H1 (cell line): ENCODE results near the gene RTF2. TPM values are rescaled to one million over a fixed set of nuclear protein-coding genes. Genes with fewer than 3 reads are reported as not detected.

Experiments used
- CTCF ChIA-PET: fragments of 300-600 bp; sonication (Branson Sonifier 250); formaldehyde crosslinking; loops from one replicate; lab custom pipeline; 2021; ENCODE audit not compliant: partially characterized antibody; lab: Charles Lee
- POLR2A ChIA-PET: fragments of 300-600 bp; sonication (Branson Sonifier 250); formaldehyde crosslinking; loops from one replicate; lab custom pipeline; 2021; ENCODE audit warnings: inconsistent platforms; ENCODE audit not compliant: partially characterized antibody; lab: Charles Lee
- DNase-seq, 2 experiments: peaks; one replicate each; pipeline versions ENCODE4 v3.0.0 to v3.0.0-alpha.2; 2010 to 2022; ENCODE audit warnings: low spot score in 2 of 2, low read depth in 1 of 2, mixed read lengths in 1 of 2
- FAIRE-seq: peaks from 2 replicates; lab custom pipeline; 2011; peaks lifted over from hg19 to GRCh38; lab: Jason Lieb, UNC
- H2AFZ ChIP-seq: 2 replicates; pipeline ENCODE4 v1.8.1; 2012; ENCODE audit warnings: low read length, inconsistent platforms
- H2AK5ac ChIP-seq: 2 replicates; pipeline ENCODE4 v1.6.1; 2013; ENCODE audit warnings: low read depth, low read length
- H2BK120ac ChIP-seq: replicated peaks from 2 replicates; pipeline ENCODE3; 2013; ENCODE audit warnings: low read depth, low read length, inconsistent platforms
- H2BK12ac ChIP-seq: 2 replicates; pipeline ENCODE4 v1.6.1; 2013; ENCODE audit warnings: low read depth, low read length
- H2BK15ac ChIP-seq: 2 replicates; pipeline ENCODE4 v1.6.1; 2013; ENCODE audit warnings: low read length
- H2BK20ac ChIP-seq: 2 replicates; pipeline ENCODE4 v1.6.1; 2013; ENCODE audit warnings: low read length
- H2BK5ac ChIP-seq: 2 replicates; pipeline ENCODE4 v1.6.1; 2013; ENCODE audit warnings: low read depth, low read length
- H3K14ac ChIP-seq: 2 replicates; pipeline ENCODE4 v1.6.1; 2013; ENCODE audit warnings: inconsistent platforms; ENCODE audit not compliant: insufficient read length
- H3K18ac ChIP-seq: 2 replicates; pipeline ENCODE4 v1.6.1; 2013; ENCODE audit warnings: low read length; ENCODE audit errors: extremely low read depth
- H3K23ac ChIP-seq: 2 replicates; pipeline ENCODE4 v1.6.1; 2013; ENCODE audit warnings: inconsistent platforms; ENCODE audit not compliant: insufficient read length
- H3K23me2 ChIP-seq: 2 replicates; pipeline ENCODE4 v1.6.1; 2013; ENCODE audit warnings: low read depth, low read length
- H3K27ac ChIP-seq: 2 replicates; pipeline ENCODE4 v1.6.1; 2011; ENCODE audit warnings: low read depth, low read length, inconsistent platforms
- H3K27me3 ChIP-seq, 4 experiments: replicated peaks in 1 of 4; 1 replicate in 1 of 4; 2 replicates in 3 of 4; pipeline versions ENCODE4 v1.6.1 to v1.8.1; 2011 to 2013; ENCODE audit warnings: low read length in 3 of 4, mild to moderate bottlenecking in 3 of 4, inconsistent platforms in 2 of 4, mixed read lengths in 2 of 4, moderate library complexity in 1 of 4; ENCODE audit not compliant: control insufficient read depth in 3 of 4, insufficient read depth in 3 of 4; ENCODE audit errors: extremely low read depth in 1 of 4
- H3K36me3 ChIP-seq, 4 experiments: 2 replicates each; pipeline versions ENCODE4 v1.6.1 to v1.8.1; 2011 to 2013; ENCODE audit warnings: mild to moderate bottlenecking in 4 of 4, low read length in 3 of 4, moderate library complexity in 2 of 4, control low read depth in 1 of 4, inconsistent platforms in 1 of 4; ENCODE audit not compliant: insufficient read depth in 4 of 4, control insufficient read depth in 2 of 4
- H3K4ac ChIP-seq: replicated peaks from 2 replicates; pipeline ENCODE3; 2013; ENCODE audit warnings: low read length, low read depth, mixed read lengths, inconsistent platforms; ENCODE audit not compliant: insufficient read length
- H3K4me1 ChIP-seq, 4 experiments: replicated peaks in 1 of 4; 1 replicate in 1 of 4; 2 replicates in 3 of 4; pipeline versions ENCODE4 v1.6.1 to v1.8.1; 2011 to 2013; ENCODE audit warnings: low read length in 3 of 4, inconsistent platforms in 2 of 4, mixed read lengths in 1 of 4; ENCODE audit not compliant: insufficient read depth in 4 of 4, control insufficient read depth in 3 of 4
- H3K4me2 ChIP-seq, 2 experiments: 2 replicates each; pipeline versions ENCODE4 v1.6.1 to v1.8.1; 2011 to 2013; ENCODE audit warnings: low read depth in 2 of 2, low read length in 2 of 2, control low read depth in 1 of 2, inconsistent platforms in 1 of 2, mild to moderate bottlenecking in 1 of 2; ENCODE audit not compliant: insufficient read depth in 1 of 2
- H3K4me3 ChIP-seq, 4 experiments: fragments of 200-600, 300-600 bp in 1 of 4; sonication (generic), shearing (Covaris generic), sonication (Bioruptor Twin) in 1 of 4; 2 replicates each; pipeline versions ENCODE4 v1.5.1 to v1.8.1; 2011 to 2016; ENCODE audit warnings: low read length in 4 of 4, low read depth in 3 of 4, control low read depth in 2 of 4, inconsistent platforms in 2 of 4, mild to moderate bottlenecking in 2 of 4, mixed read lengths in 1 of 4, moderate library complexity in 1 of 4; ENCODE audit not compliant: insufficient read depth in 2 of 4; ENCODE audit errors: extremely low read depth in 1 of 4
- H3K56ac ChIP-seq: replicated peaks from 2 replicates; pipeline ENCODE3; 2013; ENCODE audit warnings: low read depth, mild to moderate bottlenecking, mixed read lengths, low read length, inconsistent platforms; ENCODE audit not compliant: insufficient read length
- H3K79me1 ChIP-seq: 2 replicates; pipeline ENCODE4 v1.6.1; 2013; ENCODE audit warnings: low read depth, low read length, control low read depth
- H3K79me2 ChIP-seq, 2 experiments: 2 replicates each; pipeline versions ENCODE4 v1.6.1 to v1.8.1; 2012 to 2013; ENCODE audit warnings: low read length in 2 of 2, mild to moderate bottlenecking in 2 of 2, inconsistent platforms in 1 of 2; ENCODE audit not compliant: insufficient read depth in 2 of 2, control insufficient read depth in 1 of 2
- H3K9ac ChIP-seq, 4 experiments: replicated peaks in 1 of 4; 1 replicate in 1 of 4; 2 replicates in 3 of 4; pipeline versions ENCODE4 v1.6.1 to v1.8.1; 2011 to 2013; ENCODE audit warnings: low read depth in 3 of 4, low read length in 3 of 4, control low read depth in 2 of 4, mild to moderate bottlenecking in 2 of 4, moderate library complexity in 2 of 4, inconsistent platforms in 1 of 4; ENCODE audit errors: extremely low read depth in 1 of 4
- H3K9me3 ChIP-seq, 2 experiments: 2 replicates each; pipeline versions ENCODE4 v1.6.1 to v1.8.1; 2012 to 2013; ENCODE audit warnings: mild to moderate bottlenecking in 2 of 2, moderate library complexity in 2 of 2, control low read depth in 1 of 2, inconsistent platforms in 1 of 2, low read depth in 1 of 2, low read length in 1 of 2, mixed read lengths in 1 of 2; ENCODE audit not compliant: insufficient read depth in 2 of 2
- H4K20me1 ChIP-seq, 2 experiments: replicated peaks in 1 of 2; 2 replicates each; pipeline versions ENCODE3 to v1.8.1; 2011 to 2013; ENCODE audit warnings: inconsistent platforms in 2 of 2, low read length in 2 of 2, mild to moderate bottlenecking in 1 of 2; ENCODE audit not compliant: insufficient read depth in 2 of 2, control insufficient read depth in 1 of 2
- H4K5ac ChIP-seq: 2 replicates; pipeline ENCODE4 v1.6.1; 2013; ENCODE audit warnings: low read length, low read depth, mixed read lengths, inconsistent platforms; ENCODE audit not compliant: insufficient read length
- H4K8ac ChIP-seq: 2 replicates; pipeline ENCODE4 v1.8.0; 2013; ENCODE audit warnings: mild to moderate bottlenecking, moderate library complexity, low read length, inconsistent platforms; ENCODE audit not compliant: insufficient read depth; ENCODE audit errors: extremely low read depth
- H4K91ac ChIP-seq: replicated peaks from 2 replicates; pipeline ENCODE3; 2013; ENCODE audit warnings: low read length, mixed read lengths, inconsistent platforms; ENCODE audit not compliant: insufficient read length
- BRCA1 ChIP-seq: IDR thresholded peaks from 2 replicates; pipeline ENCODE4 v1.6.1; 2012; ENCODE audit warnings: low read depth, low read length, improper control_type of control experiment
- KDM1A ChIP-seq: fragments of 200-600, 300-600 bp; sonication (generic); IDR thresholded peaks from 2 replicates; pipeline ENCODE4 v1.7.1; 2016; ENCODE audit warnings: mild to moderate bottlenecking, low read length, borderline replicate concordance
- NANOG ChIP-seq: IDR thresholded peaks from 2 replicates; pipeline ENCODE4 v1.6.1; 2011; ENCODE audit warnings: low read length, low read depth, mild to moderate bottlenecking, inconsistent platforms; ENCODE audit not compliant: insufficient read depth, poor library complexity, severe bottlenecking
- RAD21 ChIP-seq, 2 experiments: IDR thresholded peaks in 1 of 2; conservative IDR thresholded peaks in 1 of 2; 2 replicates each; pipeline ENCODE4 v1.6.1; 2011; ENCODE audit warnings: low read depth in 2 of 2, low read length in 2 of 2, improper control_type of control experiment in 1 of 2, inconsistent platforms in 1 of 2, mild to moderate bottlenecking in 1 of 2, moderate library complexity in 1 of 2
- SAP30 ChIP-seq: fragments of 300-600 bp; sonication (generic); IDR thresholded peaks from 2 replicates; pipeline ENCODE4 v1.7.1; 2012; ENCODE audit warnings: low read length, moderate library complexity, mild to moderate bottlenecking, inconsistent platforms; ENCODE audit not compliant: insufficient read depth, insufficient replicate concordance
- TAF7 ChIP-seq: optimal IDR thresholded peaks from 2 replicates; pipeline ENCODE3; 2011; ENCODE audit warnings: low read depth, mild to moderate bottlenecking, inconsistent platforms, low read length, moderate library complexity, borderline replicate concordance
- TCF12 ChIP-seq: IDR thresholded peaks from 2 replicates; pipeline ENCODE4 v1.6.1; 2011; ENCODE audit warnings: low read depth, mild to moderate bottlenecking, low read length
- WGBS, 2 experiments: shearing (Covaris generic) in 1 of 2; methylation state at CpG; one replicate each; pipeline versions ENCODE4 v1.1.6 to v1.1.7; 2013 to 2015; ENCODE audit warnings: low lambda C conversion rate in 2 of 2, mixed read lengths in 2 of 2, inconsistent platforms in 1 of 2, low coverage in 1 of 2, missing lambda C conversion rate in 1 of 2; ENCODE audit not compliant: insufficient replicate concordance in 2 of 2, insufficient coverage in 1 of 2, insufficient read length in 1 of 2; ENCODE audit errors: extremely low coverage in 1 of 2, missing lambda C conversion rate in 1 of 2; 5-methylcytosine and 5-hydroxymethylcytosine counted together
- polyA plus RNA-seq, 7 experiments: library from polyadenylated mRNA; depleted of rRNA in 3 of 7; stranded (reverse) in 5 of 7; unstranded in 2 of 7; fragments of >200 nt in 5 of 7; fragments of 200-250 nt in 2 of 7; gene quantifications; 1 replicate in 5 of 7; 2 replicates in 1 of 7; 4 replicates in 1 of 7; pipeline versions ENCODE4 v1.2.1 to v1.2.3, GENCODE V29; 2011 to 2013; ENCODE audit warnings: missing spikeins in 2 of 7, mixed read lengths in 2 of 7
- total RNA-seq: library from RNA; stranded (reverse); fragmentation: NEBNext Ultra II Directional; extraction: Animal tissue kit (Norgen Biotek cat#: 25700); gene quantifications from 2 replicates; pipeline ENCODE4 v1.2.1, GENCODE V29; 2021

RTF2 gene
- total and polyA plus RNA-seq, 2 of the 8 experiments (the other 6 are each of a cell fraction or from before 2014, with no cell fraction given): 33.9 to 51.2 TPM

DNA sequence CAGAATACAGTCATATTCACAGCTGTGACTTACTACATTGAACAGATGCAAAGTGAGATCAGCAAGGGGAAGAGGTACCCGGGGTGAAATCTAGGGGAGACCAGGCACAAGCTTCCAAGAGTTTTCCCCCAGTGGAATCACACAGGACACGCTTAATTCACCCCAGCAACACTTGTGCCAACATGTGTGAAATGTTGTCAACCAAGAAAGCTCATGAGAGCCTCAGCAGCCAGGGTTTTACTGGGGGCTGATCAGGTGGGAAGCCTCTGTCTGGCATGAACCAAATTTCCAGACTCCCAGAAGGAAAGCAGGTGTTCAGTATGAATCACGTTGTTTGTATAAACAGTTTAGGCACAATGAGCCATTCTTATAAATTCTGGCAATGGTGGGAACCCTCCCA lies 6.9 kb upstream of the RTF2 start:
- no peak overlapping the region for H3K27ac ChIP-seq
- H3K56ac ChIP-seq: no peak overlapping the region
- H3K9me3 ChIP-seq: no peaks in the 10 kb centered on the region
- H3K4ac ChIP-seq: no peak overlapping the region
- H2BK20ac ChIP-seq: no peak overlapping the region
- no peaks in the 10 kb centered on the region for H3K23me2 ChIP-seq
- no peak overlapping the region for H2AK5ac ChIP-seq
- no peak for TF ChIP-seq TAF7
- TF ChIP-seq BRCA1: no peak
- no peak for TF ChIP-seq TCF12
- no peak for TF ChIP-seq KDM1A
- TF ChIP-seq NANOG: no peak
- no peak for TF ChIP-seq RAD21 (IDR thresholded peaks at IDR 0.05 in 1 of 2, conservative IDR thresholded peaks at IDR 0.05 in 1 of 2; ENCODE audit: low read depth in 2 of 2, low read length in 2 of 2)
- no peak for TF ChIP-seq SAP30
- no peaks in the 10 kb centered on the region for H3K79me1 ChIP-seq
- no peak for DNase-seq
- peak overlapping the region in 1 of 4 experiments; percentile 49; a peak in 1 of 7 replicates for H3K9ac ChIP-seq
- no peaks in the 10 kb centered on the region for H3K36me3 ChIP-seq
- H3K23ac ChIP-seq: no peak overlapping the region
- no peaks in the 10 kb centered on the region for H3K4me1 ChIP-seq
- H4K20me1 ChIP-seq: peaks cover 0 to 1% of the 10 kb centered on the region in 2 experiments
- no peak overlapping the region for H3K18ac ChIP-seq
- no peaks in the 10 kb centered on the region for H3K79me2 ChIP-seq
- no peak overlapping the region for H2BK120ac ChIP-seq
- no peak overlapping the region for H3K14ac ChIP-seq
- no peak overlapping the region for H4K91ac ChIP-seq
- H3K27me3 ChIP-seq: no peaks in the 10 kb centered on the region; a peak in 1 of 7 replicates
- POLR2A ChIA-PET: no interaction called here
- FAIRE-seq: no peak
- H2BK5ac ChIP-seq: no peak overlapping the region
- 73% methylated on average over 3 of the region's 3 CpGs; no CpG with 5 or more reads in 1 of the 2 experiments for WGBS, 2 experiments
- CTCF ChIA-PET: no interaction called here
- no peak overlapping the region for H3K4me2 ChIP-seq
- no peak overlapping the region for H2AFZ ChIP-seq
- no peak overlapping the region for H4K8ac ChIP-seq
- H2BK15ac ChIP-seq: no peak overlapping the region
- no peak overlapping the region for H3K4me3 ChIP-seq
- H2BK12ac ChIP-seq: no peak overlapping the region
- no peak overlapping the region for H4K5ac ChIP-seq
